Measurements from ENCODE around the gene ABCF2.
A peak's percentile ranks its signal among the peaks of the same experiment; 100 is the strongest.

Gene ABCF2

GRCh38 chr7:151242159-151243044, 15.4 kb upstream of the ABCF2 start:
- no peak for DNase-seq (ENCODE audit: low read depth)

- DNase-seq (ENCODE audit: low read depth), result no peak
These were observed 14.7 kb upstream of the ABCF2 start for GRCh38 chr7:151241755-151242096.

- no peak for DNase-seq (ENCODE audit: low read depth)
These were observed 14.1 kb upstream of the ABCF2 start for GRCh38 chr7:151240942-151241754.

- DNase-seq (ENCODE audit: low read depth), result no peak
These were observed 13.5 kb upstream of the ABCF2 start for GRCh38 chr7:151240536-151240935.

GRCh38 chr7:151239837-151240459, 12.9 kb upstream of the ABCF2 start:
- no peak for DNase-seq (ENCODE audit: low read depth)

GRCh38 chr7:151238924-151239836, 12.2 kb upstream of the ABCF2 start:
- DNase-seq (ENCODE audit: low read depth), result no peak

- DNase-seq (ENCODE audit: low read depth), result no peak
These were observed 11.3 kb upstream of the ABCF2 start for GRCh38 chr7:151238190-151238810.

GRCh38 chr7:151237244-151238189, 10.5 kb upstream of the ABCF2 start:
- no peak for DNase-seq (ENCODE audit: low read depth)

- DNase-seq (ENCODE audit: low read depth), result no peak
These were observed 9.4 kb upstream of the ABCF2 start for GRCh38 chr7:151236406-151236805.

- no peak for DNase-seq (ENCODE audit: low read depth)
These were observed 8.2 kb upstream of the ABCF2 start for GRCh38 chr7:151235091-151235787.

- DNase-seq (ENCODE audit: low read depth), result no peak
These were observed 6.8 kb upstream of the ABCF2 start for GRCh38 chr7:151233804-151234203.

GRCh38 chr7:151232917-151233701, 6.1 kb upstream of the ABCF2 start:
- peak; percentile 49 for DNase-seq (ENCODE audit: low read depth)

GRCh38 chr7:151232091-151232916, 5.3 kb upstream of the ABCF2 start, which contains the start of gene CHPF2:
TSS of gene CHPF2 (plus strand) at chr7:151232483. CDS start at chr7:151234012, 1,529 bp downstream.
- peak; percentile 55 for DNase-seq (ENCODE audit: low read depth)

- no peak for DNase-seq (ENCODE audit: low read depth)
These were observed 4.1 kb upstream of the ABCF2 start for GRCh38 chr7:151231080-151231479.

GRCh38 chr7:151229249-151229648, 2.2 kb upstream of the ABCF2 start:
- no peak for DNase-seq (ENCODE audit: low read depth)

GRCh38 chr7:151228024-151228866, 1.2 kb upstream of the ABCF2 start:
- DNase-seq (ENCODE audit: low read depth), result no peak

- no peak for DNase-seq (ENCODE audit: low read depth)
These were observed 488 bp downstream of the ABCF2 start for GRCh38 chr7:151226560-151226874.

All from fibroblast of the conjunctiva (primary cell).